CD14-positive monocyte (primary cell): ENCODE results near the gene DEAF1. TPM values are rescaled to one million over a fixed set of nuclear protein-coding genes. Genes with fewer than 3 reads are reported as not detected.

ENCODE experiments used
- DNase-seq, 3 donors: peaks; one replicate each; pipeline ENCODE4 v3.0.0-alpha.2; 2011 to 2022
- H2AFZ ChIP-seq: 2 replicates; pipeline ENCODE4 v1.6.0; 2012; ENCODE audit warnings: mild to moderate bottlenecking, low read depth, low read length, inconsistent platforms; ENCODE audit not compliant: insufficient read depth, poor library complexity, severe bottlenecking
- H3K27ac ChIP-seq, 2 donors: 1 replicate in 1 of 2; 2 replicates in 1 of 2; pipeline ENCODE4 v1.5.1; 2012 to 2013; ENCODE audit warnings: low read length in 2 of 2, control low read depth in 1 of 2, inconsistent platforms in 1 of 2, low read depth in 1 of 2, mild to moderate bottlenecking in 1 of 2
- H3K27me3 ChIP-seq, 2 donors: one replicate each; pipeline versions ENCODE4 v1.6.0 to v1.6.1; 2011 to 2013; ENCODE audit warnings: low read length in 2 of 2; ENCODE audit not compliant: control insufficient read depth in 2 of 2, insufficient read depth in 2 of 2
- H3K36me3 ChIP-seq, 2 donors: replicated peaks in 1 of 2; 1 replicate in 1 of 2; 2 replicates in 1 of 2; pipeline versions ENCODE4 v1.5.1 to v1.6.1; 2012 to 2013; ENCODE audit warnings: low read length in 2 of 2, control low read depth in 1 of 2, inconsistent platforms in 1 of 2, mild to moderate bottlenecking in 1 of 2; ENCODE audit not compliant: insufficient read depth in 2 of 2, control insufficient read depth in 1 of 2
- H3K4me1 ChIP-seq, 2 donors: 1 replicate in 1 of 2; 2 replicates in 1 of 2; pipeline versions ENCODE4 v1.5.1 to v1.6.1; 2012 to 2013; ENCODE audit warnings: low read length in 2 of 2, control low read depth in 1 of 2, inconsistent platforms in 1 of 2, mild to moderate bottlenecking in 1 of 2, moderate library complexity in 1 of 2; ENCODE audit not compliant: insufficient read depth in 2 of 2, control insufficient read depth in 1 of 2
- H3K4me2 ChIP-seq: replicated peaks from 2 replicates; pipeline ENCODE3; 2012; ENCODE audit warnings: low read length, moderate library complexity, mild to moderate bottlenecking; ENCODE audit not compliant: poor library complexity, severe bottlenecking; ENCODE audit errors: extremely low read depth
- H3K4me3 ChIP-seq, 3 experiments: fragments of 200-600 bp in 1 of 3; sonication (generic) in 1 of 3; replicated peaks in 1 of 3; 1 replicate in 2 of 3; 2 replicates in 1 of 3; pipeline ENCODE4 v1.5.1; 2011 to 2013; ENCODE audit warnings: low read length in 3 of 3, mild to moderate bottlenecking in 3 of 3, control low read depth in 2 of 3, low read depth in 2 of 3, inconsistent platforms in 1 of 3, moderate library complexity in 1 of 3
- H3K79me2 ChIP-seq: 2 replicates; pipeline ENCODE4 v1.6.0; 2012; ENCODE audit warnings: mild to moderate bottlenecking, control low read depth, inconsistent platforms, low read length, moderate library complexity; ENCODE audit not compliant: insufficient read depth
- H3K9ac ChIP-seq: 2 replicates; pipeline ENCODE4 v1.6.0; 2017; ENCODE audit warnings: low read length, mild to moderate bottlenecking; ENCODE audit not compliant: insufficient read depth, poor library complexity, severe bottlenecking
- H3K9me3 ChIP-seq, 2 donors: replicated peaks in 1 of 2; 1 replicate in 1 of 2; 2 replicates in 1 of 2; pipeline versions ENCODE4 v1.5.1 to v1.6.1; 2012 to 2013; ENCODE audit warnings: low read length in 2 of 2, control low read depth in 1 of 2; ENCODE audit not compliant: control insufficient read depth in 1 of 2, insufficient read depth in 1 of 2
- H4K20me1 ChIP-seq: 2 replicates; pipeline ENCODE4 v1.6.0; 2012; ENCODE audit warnings: mild to moderate bottlenecking, low read length, control low read depth, moderate library complexity; ENCODE audit not compliant: insufficient read depth
- H3K27ac Mint-ChIP-seq, 7 donors: one replicate each; pipeline ENCODE4 v1.8.0; 2020; ENCODE audit warnings: mild to moderate bottlenecking in 7 of 7, mixed read lengths in 7 of 7, moderate library complexity in 6 of 7, inconsistent platforms in 2 of 7
- H3K27me3 Mint-ChIP-seq, 3 donors: one replicate each; pipeline ENCODE4 v1.8.0; 2021 to 2022; ENCODE audit warnings: low read depth in 3 of 3, mild to moderate bottlenecking in 3 of 3, mixed read lengths in 3 of 3, moderate library complexity in 3 of 3, inconsistent platforms in 1 of 3
- H3K36me3 Mint-ChIP-seq, 2 donors: one replicate each; pipeline ENCODE4 v1.8.0; 2020; ENCODE audit warnings: mixed read lengths in 2 of 2, inconsistent platforms in 1 of 2, mild to moderate bottlenecking in 1 of 2
- H3K4me1 Mint-ChIP-seq: one replicate; pipeline ENCODE4 v1.8.0; 2020; ENCODE audit warnings: mild to moderate bottlenecking, mixed read lengths
- H3K4me3 Mint-ChIP-seq, 2 donors: one replicate each; pipeline ENCODE4 v1.8.0; 2020; ENCODE audit warnings: mild to moderate bottlenecking in 2 of 2, mixed read lengths in 2 of 2, moderate library complexity in 1 of 2
- H3K9me3 Mint-ChIP-seq, 7 donors: one replicate each; pipeline ENCODE4 v1.8.0; 2020 to 2022; ENCODE audit warnings: mixed read lengths in 7 of 7, mild to moderate bottlenecking in 6 of 7, moderate library complexity in 6 of 7, inconsistent platforms in 2 of 7
- WGBS: methylation state at CpG from one replicate; pipeline ENCODE4 v1.1.5; 2013; ENCODE audit warnings: missing lambda C conversion rate; ENCODE audit not compliant: insufficient coverage; 5-methylcytosine and 5-hydroxymethylcytosine counted together
- intact Hi-C, 2 donors: fragments of 100-400 bp; cut with micrococcal nuclease; formaldehyde crosslinking; loops; one replicate each; pipeline versions ENCODE4 v1.15.0 to v1.15.1; 2023
- polyA plus RNA-seq, 3 donors: library from polyadenylated mRNA; depleted of rRNA in 1 of 3; unstranded in 2 of 3; stranded (reverse) in 1 of 3; fragments of 300-500 nt in 2 of 3; fragments of >200 nt in 1 of 3; fragmentation: Illumina TruSeq in 2 of 3; gene quantifications; 1 replicate in 2 of 3; 2 replicates in 1 of 3; pipeline ENCODE4 v1.2.3, GENCODE V29; 2012 to 2021
- TF ChIP-seq, protein P1 (sequence below): fragments of 200-600 bp; IDR thresholded peaks from one replicate; pipeline ENCODE4 v1.8.0; 2022; ENCODE audit warnings: antibody characterized with exemption, mild to moderate bottlenecking

The DEAF1 gene
- polyA plus RNA-seq, 3 donors, result 18.0 to 22.3 (median 22.2) TPM

DNA sequence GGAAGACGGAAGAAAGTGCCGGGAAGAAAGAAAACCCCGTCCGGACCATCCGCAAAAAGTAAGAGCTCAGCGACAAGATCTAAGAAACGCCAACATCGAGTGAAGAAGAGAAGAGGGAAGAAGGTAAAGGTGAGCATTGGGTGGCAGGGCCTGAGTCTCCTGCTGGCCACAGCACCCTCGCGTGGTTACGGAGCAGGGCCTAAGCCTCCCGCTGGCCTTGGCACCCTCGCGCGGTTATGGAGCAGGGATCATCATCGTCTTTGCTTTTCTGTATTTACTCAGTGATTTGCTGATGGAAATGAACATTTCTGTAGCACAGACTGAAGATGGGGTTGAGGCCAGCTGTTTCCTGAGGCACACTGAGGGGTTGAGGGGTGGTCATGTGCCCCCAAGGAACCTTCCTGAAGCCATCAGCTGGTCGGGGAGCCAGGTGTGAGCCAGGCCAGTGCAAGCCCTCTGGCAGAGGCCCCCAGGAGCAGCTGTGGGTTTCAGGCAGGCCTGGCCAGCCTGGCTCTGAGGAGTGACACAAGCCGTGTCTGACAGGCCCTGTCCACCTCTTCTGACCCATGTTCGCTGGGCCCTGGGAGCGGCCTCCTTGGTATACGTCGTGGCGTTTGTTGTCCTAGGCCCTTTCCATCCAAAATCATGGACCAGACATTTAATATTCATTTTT lies 93.3 kb downstream of the DEAF1 start:
- no peak overlapping the region for H3K4me2 ChIP-seq
- H3K4me3 ChIP-seq, result no peak overlapping the region
- peaks cover 40% of the 10 kb centered on the region for H4K20me1 ChIP-seq
- H3K4me1 ChIP-seq, result no peaks in the 10 kb centered on the region
- Mint-ChIP-seq H3K36me3 (peaks cover 65 to 95% of the 10 kb centered on the region in 2 donors), H3K27me3 (peaks cover 0 to 2% (median 0%) of the 10 kb centered on the region in 3 donors), H3K4me3 (peak overlapping the region in 1 of 2 donors; percentile 0), H3K9me3 (no peaks in the 10 kb centered on the region), H3K27ac (peak overlapping the region in 1 of 7 donors; percentile 0), H3K4me1 (no peaks in the 10 kb centered on the region)
- 94% methylated on average over 17 of the region's 23 CpGs for WGBS
- TF ChIP-seq, protein P1, sequence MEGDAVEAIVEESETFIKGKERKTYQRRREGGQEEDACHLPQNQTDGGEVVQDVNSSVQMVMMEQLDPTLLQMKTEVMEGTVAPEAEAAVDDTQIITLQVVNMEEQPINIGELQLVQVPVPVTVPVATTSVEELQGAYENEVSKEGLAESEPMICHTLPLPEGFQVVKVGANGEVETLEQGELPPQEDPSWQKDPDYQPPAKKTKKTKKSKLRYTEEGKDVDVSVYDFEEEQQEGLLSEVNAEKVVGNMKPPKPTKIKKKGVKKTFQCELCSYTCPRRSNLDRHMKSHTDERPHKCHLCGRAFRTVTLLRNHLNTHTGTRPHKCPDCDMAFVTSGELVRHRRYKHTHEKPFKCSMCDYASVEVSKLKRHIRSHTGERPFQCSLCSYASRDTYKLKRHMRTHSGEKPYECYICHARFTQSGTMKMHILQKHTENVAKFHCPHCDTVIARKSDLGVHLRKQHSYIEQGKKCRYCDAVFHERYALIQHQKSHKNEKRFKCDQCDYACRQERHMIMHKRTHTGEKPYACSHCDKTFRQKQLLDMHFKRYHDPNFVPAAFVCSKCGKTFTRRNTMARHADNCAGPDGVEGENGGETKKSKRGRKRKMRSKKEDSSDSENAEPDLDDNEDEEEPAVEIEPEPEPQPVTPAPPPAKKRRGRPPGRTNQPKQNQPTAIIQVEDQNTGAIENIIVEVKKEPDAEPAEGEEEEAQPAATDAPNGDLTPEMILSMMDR, result no peak
- DNase-seq, result no peak
- intact Hi-C loops, result no loop called here
- no peak overlapping the region for H3K27ac ChIP-seq
- H3K27me3 ChIP-seq, result no peaks in the 10 kb centered on the region
- no peaks in the 10 kb centered on the region for H3K79me2 ChIP-seq
- H3K9ac ChIP-seq, result no peak overlapping the region
- no peaks in the 10 kb centered on the region for H3K9me3 ChIP-seq
- peaks cover 85 to 93% of the 10 kb centered on the region in 2 donors for H3K36me3 ChIP-seq
- no peak overlapping the region for H2AFZ ChIP-seq

DNA sequence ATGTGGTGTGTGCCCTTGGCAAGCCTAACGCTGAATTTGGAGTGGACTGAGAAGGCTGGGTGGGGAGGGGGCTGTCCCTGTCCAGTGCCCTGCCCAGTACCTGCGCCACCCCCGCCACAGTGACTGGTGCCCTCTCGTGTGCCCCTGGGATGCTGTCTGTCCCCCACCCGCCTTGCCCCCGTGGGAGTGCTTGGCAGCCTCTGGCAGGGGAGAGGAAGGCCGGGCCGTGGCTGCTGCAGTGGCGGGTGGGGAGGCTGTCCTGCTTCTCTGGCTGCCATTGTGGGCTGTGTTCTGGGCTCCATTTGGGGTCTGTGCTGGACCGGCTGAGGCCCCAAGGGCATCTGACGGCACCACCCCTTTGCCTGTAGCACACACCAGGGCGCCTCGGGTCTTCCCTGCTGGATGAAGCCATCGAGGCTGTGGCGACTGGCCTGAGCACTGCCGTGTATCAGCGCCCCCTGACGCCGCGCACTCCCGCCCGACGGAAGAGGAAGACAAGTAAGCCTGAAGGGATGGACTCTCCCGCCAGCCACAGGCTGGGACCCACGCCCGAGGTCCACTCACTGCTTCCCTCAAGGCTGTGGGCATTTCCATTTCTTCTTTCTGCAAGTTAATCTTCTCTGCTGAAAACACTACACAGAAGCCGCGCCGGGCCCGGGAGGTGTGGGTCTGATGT lies 96.9 kb downstream of the DEAF1 start:
- TF ChIP-seq, protein P1, result no peak
- peaks cover 0 to 2% (median 0%) of the 10 kb centered on the region in 3 donors for H3K27me3 Mint-ChIP-seq
- H3K27ac Mint-ChIP-seq, result peak overlapping the region in 3 of 7 donors; percentile 25 to 82 (median 47)
- Histone ChIP-seq H3K79me2 (peaks cover 4% of the 10 kb centered on the region), H3K4me2 (no peak overlapping the region), H3K9me3 (no peaks in the 10 kb centered on the region), H3K9ac (no peak overlapping the region), H3K4me3 (no peak overlapping the region), H4K20me1 (peaks cover 63% of the 10 kb centered on the region), H3K4me1 (no peaks in the 10 kb centered on the region), H2AFZ (no peak overlapping the region), H3K27ac (no peak overlapping the region), H3K27me3 (no peaks in the 10 kb centered on the region), H3K36me3 (peaks cover 87 to 94% of the 10 kb centered on the region in 2 donors)
- intact Hi-C loops, result no loop called here
- no peak for DNase-seq
- no peaks in the 10 kb centered on the region for H3K9me3 Mint-ChIP-seq
- H3K4me1 Mint-ChIP-seq, result no peaks in the 10 kb centered on the region
- no peak overlapping the region for H3K4me3 Mint-ChIP-seq
- 91% methylated on average over 30 of the region's 30 CpGs for WGBS
- peaks cover 66 to 97% of the 10 kb centered on the region in 2 donors for H3K36me3 Mint-ChIP-seq
